Measurements from ENCODE around the gene TLE3. TPM values are rescaled to one million over a fixed set of nuclear protein-coding genes. Genes with fewer than 3 reads are reported as not detected.

TLE3 gene
- polyA plus RNA-seq, 2 of the 4 experiments (the other 2 are of a cell fraction): 4.6 to 5.3 TPM

DNA sequence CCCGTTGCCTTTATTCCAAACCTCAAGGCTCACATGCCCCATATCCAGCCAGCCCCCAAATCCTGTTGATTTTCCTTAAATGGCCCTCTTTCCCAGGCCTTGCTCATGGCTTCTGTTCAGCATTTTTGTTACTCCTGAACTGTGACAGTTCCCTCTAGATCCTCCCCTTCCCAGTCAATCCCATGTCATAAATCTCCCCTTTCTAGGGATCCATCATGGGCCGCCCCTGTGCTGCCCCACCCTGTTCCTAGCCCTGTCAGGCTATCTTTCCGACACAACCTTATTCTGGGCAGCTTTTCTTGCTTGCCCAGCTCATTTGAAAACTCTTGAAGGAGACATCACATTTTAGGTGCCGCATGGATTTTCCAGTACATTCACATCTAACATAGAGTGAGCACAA is 84.8 kb downstream of the TLE3 start:
- CTCF ChIA-PET: interaction anchor here (1.7 kb wide), 1 partner anchor 454 kb away, joined by 4 read pairs; no protein-coding TSS in a partner anchor
- POLR2A ChIA-PET: no interaction called here
- no peak for DNase-seq (ENCODE audit: low read depth in 1 of 2, low spot score in 1 of 2)
- Histone ChIP-seq H3K4me2 (no peak overlapping the region), H3K9me3 (no peaks in the 10 kb centered on the region), H3K27ac (no peak overlapping the region), H3K4me3 (no peak overlapping the region), H3K4me1 (no peaks in the 10 kb centered on the region)
- TF ChIP-seq EP300 (IDR thresholded peaks at IDR 0.05): no peak
- no peak for TF ChIP-seq EHF (CRISPR knock-in tag; IDR thresholded peaks at IDR 0.05)
- TF ChIP-seq TP53 (CRISPR knock-in tag; IDR thresholded peaks at IDR 0.05): no peak
- no peak for TF ChIP-seq CBX8 (IDR thresholded peaks at IDR 0.05)
- no peak for TF ChIP-seq JUN (IDR thresholded peaks at IDR 0.05)
- WGBS (ENCODE audit: missing lambda C conversion rate): 67% methylated on average over 4 of the region's 4 CpGs
- no peak for FAIRE-seq
- no peak for ATAC-seq

DNA sequence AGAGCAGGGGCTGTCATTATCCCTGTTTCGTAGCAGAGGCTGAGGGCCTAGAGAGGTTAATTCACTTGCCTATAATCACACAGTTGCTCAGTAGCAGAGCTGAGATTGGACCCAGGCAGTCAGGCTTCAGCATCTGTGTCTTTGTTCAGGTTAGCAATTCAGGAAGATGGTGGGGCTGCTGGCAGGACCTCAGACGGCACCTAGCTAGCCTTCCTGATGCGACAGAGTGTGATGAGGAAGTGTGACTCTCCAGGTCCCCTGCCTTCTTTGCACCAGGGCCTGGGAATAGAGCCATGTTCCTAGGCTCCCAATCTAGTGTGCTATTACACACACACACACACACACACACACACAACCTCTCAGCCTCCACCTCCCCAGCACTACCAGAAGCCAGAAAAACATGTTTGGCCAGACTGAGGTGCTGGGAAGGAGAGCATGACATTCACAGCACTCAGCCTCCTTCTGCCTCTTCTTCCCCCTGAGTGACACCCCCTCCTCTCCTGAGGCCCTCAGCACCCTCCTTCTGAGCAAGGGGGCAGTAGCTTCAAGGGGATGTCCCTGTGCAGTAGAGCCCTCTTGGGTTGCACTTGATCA is 88.9 kb downstream of the TLE3 start:
- Histone ChIP-seq H3K27ac (no peak overlapping the region), H3K9me3 (peaks cover 3% of the 10 kb centered on the region; the same call in 1 of the 3 replicates), H3K4me1 (no peaks in the 10 kb centered on the region), H3K4me3 (no peak overlapping the region), H3K4me2 (no peak overlapping the region)
- DNase-seq (ENCODE audit: low read depth in 1 of 2, low spot score in 1 of 2) (no peak), ATAC-seq (no peak), FAIRE-seq (no peak)
- TF ChIP-seq, protein P1, sequence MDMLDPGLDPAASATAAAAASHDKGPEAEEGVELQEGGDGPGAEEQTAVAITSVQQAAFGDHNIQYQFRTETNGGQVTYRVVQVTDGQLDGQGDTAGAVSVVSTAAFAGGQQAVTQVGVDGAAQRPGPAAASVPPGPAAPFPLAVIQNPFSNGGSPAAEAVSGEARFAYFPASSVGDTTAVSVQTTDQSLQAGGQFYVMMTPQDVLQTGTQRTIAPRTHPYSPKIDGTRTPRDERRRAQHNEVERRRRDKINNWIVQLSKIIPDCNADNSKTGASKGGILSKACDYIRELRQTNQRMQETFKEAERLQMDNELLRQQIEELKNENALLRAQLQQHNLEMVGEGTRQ (IDR thresholded peaks at IDR 0.05): no peak
- no peak for TF ChIP-seq RCOR1 (IDR thresholded peaks at IDR 0.05; ENCODE audit: low read depth, low read length)
- TF ChIP-seq, protein P2, sequence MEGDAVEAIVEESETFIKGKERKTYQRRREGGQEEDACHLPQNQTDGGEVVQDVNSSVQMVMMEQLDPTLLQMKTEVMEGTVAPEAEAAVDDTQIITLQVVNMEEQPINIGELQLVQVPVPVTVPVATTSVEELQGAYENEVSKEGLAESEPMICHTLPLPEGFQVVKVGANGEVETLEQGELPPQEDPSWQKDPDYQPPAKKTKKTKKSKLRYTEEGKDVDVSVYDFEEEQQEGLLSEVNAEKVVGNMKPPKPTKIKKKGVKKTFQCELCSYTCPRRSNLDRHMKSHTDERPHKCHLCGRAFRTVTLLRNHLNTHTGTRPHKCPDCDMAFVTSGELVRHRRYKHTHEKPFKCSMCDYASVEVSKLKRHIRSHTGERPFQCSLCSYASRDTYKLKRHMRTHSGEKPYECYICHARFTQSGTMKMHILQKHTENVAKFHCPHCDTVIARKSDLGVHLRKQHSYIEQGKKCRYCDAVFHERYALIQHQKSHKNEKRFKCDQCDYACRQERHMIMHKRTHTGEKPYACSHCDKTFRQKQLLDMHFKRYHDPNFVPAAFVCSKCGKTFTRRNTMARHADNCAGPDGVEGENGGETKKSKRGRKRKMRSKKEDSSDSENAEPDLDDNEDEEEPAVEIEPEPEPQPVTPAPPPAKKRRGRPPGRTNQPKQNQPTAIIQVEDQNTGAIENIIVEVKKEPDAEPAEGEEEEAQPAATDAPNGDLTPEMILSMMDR (IDR thresholded peaks at IDR 0.05): no peak
- no peak for TF ChIP-seq FOXS1 (CRISPR knock-in tag; IDR thresholded peaks at IDR 0.05)
- no peak for TF ChIP-seq RAD21 (conservative IDR thresholded peaks at IDR 0.05 in 1 of 2, IDR thresholded peaks at IDR 0.05 in 1 of 2)
- no peak for TF ChIP-seq PHF8 (IDR thresholded peaks at IDR 0.05; ENCODE audit: borderline replicate concordance, low read depth)
- TF ChIP-seq NPAS2 (CRISPR knock-in tag; IDR thresholded peaks at IDR 0.05; ENCODE audit: borderline replicate concordance): no peak
- TF ChIP-seq, protein P3, sequence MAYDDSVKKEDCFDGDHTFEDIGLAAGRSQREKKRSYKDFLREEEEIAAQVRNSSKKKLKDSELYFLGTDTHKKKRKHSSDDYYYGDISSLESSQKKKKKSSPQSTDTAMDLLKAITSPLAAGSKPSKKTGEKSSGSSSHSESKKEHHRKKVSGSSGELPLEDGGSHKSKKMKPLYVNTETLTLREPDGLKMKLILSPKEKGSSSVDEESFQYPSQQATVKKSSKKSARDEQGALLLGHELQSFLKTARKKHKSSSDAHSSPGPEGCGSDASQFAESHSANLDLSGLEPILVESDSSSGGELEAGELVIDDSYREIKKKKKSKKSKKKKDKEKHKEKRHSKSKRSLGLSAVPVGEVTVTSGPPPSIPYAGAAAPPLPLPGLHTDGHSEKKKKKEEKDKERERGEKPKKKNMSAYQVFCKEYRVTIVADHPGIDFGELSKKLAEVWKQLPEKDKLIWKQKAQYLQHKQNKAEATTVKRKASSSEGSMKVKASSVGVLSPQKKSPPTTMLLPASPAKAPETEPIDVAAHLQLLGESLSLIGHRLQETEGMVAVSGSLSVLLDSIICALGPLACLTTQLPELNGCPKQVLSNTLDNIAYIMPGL (CRISPR knock-in tag; IDR thresholded peaks at IDR 0.05; ENCODE audit: borderline replicate concordance): no peak
- no peak for TF ChIP-seq CHD2 (IDR thresholded peaks at IDR 0.05; ENCODE audit: low read length, partially characterized antibody)
- TF ChIP-seq, protein P4, sequence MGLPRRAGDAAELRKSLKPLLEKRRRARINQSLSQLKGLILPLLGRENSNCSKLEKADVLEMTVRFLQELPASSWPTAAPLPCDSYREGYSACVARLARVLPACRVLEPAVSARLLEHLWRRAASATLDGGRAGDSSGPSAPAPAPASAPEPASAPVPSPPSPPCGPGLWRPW (IDR thresholded peaks at IDR 0.05): no peak
- TF ChIP-seq MAZ (IDR thresholded peaks at IDR 0.05; ENCODE audit: borderline replicate concordance, low read depth, low read length): no peak
- TF ChIP-seq FOSL2 (IDR thresholded peaks at IDR 0.05): no peak
- no peak for TF ChIP-seq FOSL2 (CRISPR knock-in tag; IDR thresholded peaks at IDR 0.05)
- no peak for TF ChIP-seq JUNB (IDR thresholded peaks at IDR 0.05)
- no peak for TF ChIP-seq EP300 (IDR thresholded peaks at IDR 0.05)
- TF ChIP-seq TFCP2L1 (CRISPR knock-in tag; IDR thresholded peaks at IDR 0.05): no peak
- no peak for TF ChIP-seq NFE2L2 (conservative IDR thresholded peaks at IDR 0.05; ENCODE audit: low read length)
- no peak for TF ChIP-seq EHF (CRISPR knock-in tag; IDR thresholded peaks at IDR 0.05)
- no peak for TF ChIP-seq ZFP36 (IDR thresholded peaks at IDR 0.05; ENCODE audit: borderline replicate concordance, partially characterized antibody)
- no peak for TF ChIP-seq MYC (IDR thresholded peaks at IDR 0.05; ENCODE audit: borderline replicate concordance, low read length)
- ChIA-PET POLR2A (no interaction called here), CTCF (interaction anchor here (0.9 to 1.4 kb wide), 3 partner anchors 9 to 458 kb away, joined by 3 to 6 read pairs (median 3); no protein-coding TSS in a partner anchor)
- 76% methylated on average over 3 of the region's 3 CpGs for WGBS (ENCODE audit: missing lambda C conversion rate)

Measured in A549 (cell line).